ENCODE data around the gene KRTAP5-3.

Gene KRTAP5-3

GRCh38 chr11:1642288-1643145 is 34.3 kb upstream of the KRTAP5-3 start:
- TF ChIP-seq FOXP2 (optimal IDR thresholded peaks at IDR 0.05; ENCODE audit: borderline replicate concordance, extremely low read depth, extremely low read length, insufficient read depth): no peak

GRCh38 chr11:1641096-1641495 is 32.8 kb upstream of the KRTAP5-3 start:
- TF ChIP-seq SIN3A (IDR thresholded peaks at IDR 0.05; ENCODE audit: borderline replicate concordance, insufficient read depth, low read length): no peak
- TF ChIP-seq POLR2AphosphoS5 (IDR thresholded peaks at IDR 0.05; ENCODE audit: low read depth, low read length): no peak
- no peak for TF ChIP-seq FOXP2 (optimal IDR thresholded peaks at IDR 0.05; ENCODE audit: borderline replicate concordance, extremely low read depth, extremely low read length, insufficient read depth)
- no peak for TF ChIP-seq TAF1 (IDR thresholded peaks at IDR 0.05; ENCODE audit: borderline replicate concordance, insufficient read depth, low read length)
- no peak for TF ChIP-seq REST (IDR thresholded peaks at IDR 0.05; ENCODE audit: insufficient read depth in 1 of 2, low read depth in 2 of 2, low read length in 2 of 2)

- no peak for TF ChIP-seq SIN3A (IDR thresholded peaks at IDR 0.05; ENCODE audit: borderline replicate concordance, insufficient read depth, low read length)
- no peak for TF ChIP-seq REST (IDR thresholded peaks at IDR 0.05; ENCODE audit: insufficient read depth in 1 of 2, low read depth in 2 of 2, low read length in 2 of 2)
- TF ChIP-seq TAF1 (IDR thresholded peaks at IDR 0.05; ENCODE audit: borderline replicate concordance, insufficient read depth, low read length): no peak
- TF ChIP-seq POLR2AphosphoS5 (IDR thresholded peaks at IDR 0.05; ENCODE audit: low read depth, low read length): no peak
- TF ChIP-seq FOXP2 (optimal IDR thresholded peaks at IDR 0.05; ENCODE audit: borderline replicate concordance, extremely low read depth, extremely low read length, insufficient read depth): no peak
These were observed 32.0 kb upstream of the KRTAP5-3 start for GRCh38 chr11:1640076-1640946.

- TF ChIP-seq SIN3A (IDR thresholded peaks at IDR 0.05; ENCODE audit: borderline replicate concordance, insufficient read depth, low read length): no peak
- TF ChIP-seq POLR2AphosphoS5 (IDR thresholded peaks at IDR 0.05; ENCODE audit: low read depth, low read length): no peak
These were observed 31.4 kb upstream of the KRTAP5-3 start for GRCh38 chr11:1639666-1640065.

GRCh38 chr11:1639102-1639620 is 30.9 kb upstream of the KRTAP5-3 start:
- peak; percentile 86; the same call in 1 of the 2 replicates for TF ChIP-seq SIN3A (IDR thresholded peaks at IDR 0.05; ENCODE audit: borderline replicate concordance, insufficient read depth, low read length)
- TF ChIP-seq FOXP2 (optimal IDR thresholded peaks at IDR 0.05; ENCODE audit: borderline replicate concordance, extremely low read depth, extremely low read length, insufficient read depth): no peak

- no peak for TF ChIP-seq REST (IDR thresholded peaks at IDR 0.05; ENCODE audit: insufficient read depth in 1 of 2, low read depth in 2 of 2, low read length in 2 of 2)
- no peak for TF ChIP-seq TAF1 (IDR thresholded peaks at IDR 0.05; ENCODE audit: borderline replicate concordance, insufficient read depth, low read length)
- no peak for TF ChIP-seq SIN3A (IDR thresholded peaks at IDR 0.05; ENCODE audit: borderline replicate concordance, insufficient read depth, low read length)
- no peak for TF ChIP-seq POLR2AphosphoS5 (IDR thresholded peaks at IDR 0.05; ENCODE audit: low read depth, low read length)
- TF ChIP-seq FOXP2 (optimal IDR thresholded peaks at IDR 0.05; ENCODE audit: borderline replicate concordance, extremely low read depth, extremely low read length, insufficient read depth): no peak
These were observed 30.1 kb upstream of the KRTAP5-3 start for GRCh38 chr11:1638344-1638743.
